ENCODE measurements around the gene NCOA5.

The NCOA5 gene

DNA sequence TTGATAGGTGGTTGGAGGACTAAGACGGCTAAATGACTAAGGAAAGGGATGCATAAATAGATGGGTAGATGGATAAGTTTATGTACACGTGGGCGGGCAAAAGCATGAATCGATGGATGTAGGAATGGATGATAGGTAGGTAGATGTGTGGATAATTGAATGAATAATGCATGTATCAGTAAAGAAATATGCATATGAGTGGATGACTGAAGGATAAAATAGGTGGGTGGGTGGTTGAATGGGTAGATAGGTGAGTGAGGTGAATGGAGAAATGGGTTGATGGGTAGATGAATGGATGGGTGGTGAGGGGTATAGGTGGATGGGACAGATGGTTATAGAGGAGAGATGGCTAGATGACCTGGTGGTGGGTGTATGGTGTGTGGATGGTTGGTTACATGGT lies 40.6 kb downstream of the NCOA5 start:
- Histone ChIP-seq H3K27me3 (ENCODE audit: control insufficient read depth in 2 of 2, insufficient read depth in 2 of 2, low read length in 2 of 2) (peaks cover 0 to 7% of the 10 kb centered on the region in 2 donors), H3K4me1 (ENCODE audit: control insufficient read depth in 2 of 2, insufficient read depth in 2 of 2, low read length in 2 of 2) (no peaks in the 10 kb centered on the region), H3K4me3 (ENCODE audit: low read length in 2 of 2) (no peak overlapping the region), H3K9ac (ENCODE audit: low read depth in 1 of 2, low read length in 2 of 2) (no peak overlapping the region), H3K27ac (ENCODE audit: low read depth in 2 of 2, low read length in 2 of 2) (no peak overlapping the region), H3K9me3 (ENCODE audit: control insufficient read depth in 2 of 2, low read length in 2 of 2) (no peaks in the 10 kb centered on the region), H3K36me3 (ENCODE audit: control insufficient read depth in 2 of 2, insufficient read depth in 2 of 2, low read length in 2 of 2) (no peaks in the 10 kb centered on the region)

DNA sequence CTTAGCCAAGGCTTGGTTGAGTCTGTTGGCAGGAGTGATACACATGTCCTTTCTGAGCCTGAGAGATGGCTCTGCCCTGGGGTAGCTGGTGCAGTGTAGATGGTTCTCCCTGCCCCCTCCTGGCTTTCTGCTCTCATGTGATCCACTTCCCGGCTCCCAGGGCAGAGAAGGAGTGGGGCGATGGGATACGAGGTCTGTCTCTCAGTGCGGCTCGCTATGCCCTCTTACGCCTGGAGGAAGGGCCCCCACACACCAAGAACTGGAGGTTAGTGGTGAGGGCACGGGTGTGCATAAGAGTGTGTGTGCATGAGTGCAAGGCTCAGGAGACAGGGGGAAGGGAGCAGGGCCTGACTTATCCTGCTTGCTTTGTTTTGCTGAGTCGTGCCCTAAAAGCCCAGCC lies 41.9 kb downstream of the NCOA5 start:
- Histone ChIP-seq H3K27me3 (ENCODE audit: control insufficient read depth in 2 of 2, insufficient read depth in 2 of 2, low read length in 2 of 2) (peaks cover 0 to 7% of the 10 kb centered on the region in 2 donors), H3K9ac (ENCODE audit: low read depth in 1 of 2, low read length in 2 of 2) (no peak overlapping the region), H3K36me3 (ENCODE audit: control insufficient read depth in 2 of 2, insufficient read depth in 2 of 2, low read length in 2 of 2) (no peaks in the 10 kb centered on the region), H3K27ac (ENCODE audit: low read depth in 2 of 2, low read length in 2 of 2) (no peak overlapping the region), H3K4me3 (ENCODE audit: low read length in 2 of 2) (no peak overlapping the region), H3K9me3 (ENCODE audit: control insufficient read depth in 2 of 2, low read length in 2 of 2) (no peaks in the 10 kb centered on the region), H3K4me1 (ENCODE audit: control insufficient read depth in 2 of 2, insufficient read depth in 2 of 2, low read length in 2 of 2) (no peaks in the 10 kb centered on the region)

DNA sequence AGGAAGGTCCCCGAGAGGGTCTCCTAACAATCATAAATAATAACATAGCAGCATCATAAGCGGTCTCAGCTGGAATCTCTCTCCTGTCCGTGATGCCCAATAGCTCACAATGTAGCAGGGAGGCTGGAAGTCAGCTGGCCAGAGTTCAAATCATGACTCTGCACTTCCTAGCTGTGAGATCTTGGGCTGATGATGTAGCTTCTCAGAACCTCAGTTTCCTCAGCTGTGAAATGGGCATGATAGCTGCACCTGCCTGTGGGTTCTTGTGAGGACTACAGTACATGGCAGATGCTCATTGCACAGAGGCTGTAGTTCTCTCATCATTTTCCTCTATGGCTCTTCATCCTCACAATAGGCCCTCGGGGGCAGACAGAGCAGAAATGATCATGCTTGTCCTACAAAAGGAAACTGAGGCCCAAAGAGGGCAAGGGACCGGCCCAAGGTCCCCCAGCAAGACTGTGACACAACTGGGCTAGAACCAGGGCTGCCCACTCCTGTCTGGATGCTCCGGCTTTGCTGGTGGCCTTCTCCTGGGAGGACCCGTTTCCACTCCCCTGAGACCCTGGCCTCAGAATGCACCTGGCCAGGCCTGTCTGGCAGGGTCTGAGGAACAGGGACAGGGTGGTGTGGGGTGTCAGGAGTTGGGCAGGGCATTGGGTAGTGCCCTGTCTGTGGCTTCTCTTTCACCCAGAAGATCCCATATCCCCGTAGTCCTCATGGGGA lies 43.0 kb downstream of the NCOA5 start:
- no peak overlapping the region for H3K27ac ChIP-seq (ENCODE audit: low read depth in 2 of 2, low read length in 2 of 2)
- no peak overlapping the region for H3K4me3 ChIP-seq (ENCODE audit: low read length in 2 of 2)
- H3K4me1 ChIP-seq (ENCODE audit: control insufficient read depth in 2 of 2, insufficient read depth in 2 of 2, low read length in 2 of 2) = no peaks in the 10 kb centered on the region
- H3K9ac ChIP-seq (ENCODE audit: low read depth in 1 of 2, low read length in 2 of 2) = no peak overlapping the region
- no peaks in the 10 kb centered on the region for H3K36me3 ChIP-seq (ENCODE audit: control insufficient read depth in 2 of 2, insufficient read depth in 2 of 2, low read length in 2 of 2)
- H3K9me3 ChIP-seq (ENCODE audit: control insufficient read depth in 2 of 2, low read length in 2 of 2) = no peaks in the 10 kb centered on the region
- H3K27me3 ChIP-seq (ENCODE audit: control insufficient read depth in 2 of 2, insufficient read depth in 2 of 2, low read length in 2 of 2) = peaks cover 0 to 7% of the 10 kb centered on the region in 2 donors

DNA sequence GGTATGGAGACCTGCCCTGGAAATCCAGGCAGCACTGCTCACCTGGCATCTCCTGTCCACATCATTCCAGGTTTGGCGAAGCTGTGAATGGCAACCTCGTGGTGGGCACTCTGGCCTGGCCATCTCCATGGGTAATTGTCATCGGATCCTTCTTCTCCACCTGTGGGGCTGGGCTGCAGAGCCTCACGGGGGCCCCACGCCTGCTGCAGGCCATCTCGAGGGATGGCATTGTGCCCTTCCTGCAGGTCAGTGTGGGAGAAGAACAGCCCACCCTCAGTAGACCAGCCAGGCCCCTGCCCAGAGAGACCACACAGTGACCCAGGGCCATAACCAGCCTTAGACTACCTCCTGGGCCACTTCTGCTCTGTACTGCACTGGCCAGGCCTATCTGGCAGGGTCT lies 44.9 kb downstream of the NCOA5 start:
- no peaks in the 10 kb centered on the region for H3K36me3 ChIP-seq (ENCODE audit: control insufficient read depth in 2 of 2, insufficient read depth in 2 of 2, low read length in 2 of 2)

DNA sequence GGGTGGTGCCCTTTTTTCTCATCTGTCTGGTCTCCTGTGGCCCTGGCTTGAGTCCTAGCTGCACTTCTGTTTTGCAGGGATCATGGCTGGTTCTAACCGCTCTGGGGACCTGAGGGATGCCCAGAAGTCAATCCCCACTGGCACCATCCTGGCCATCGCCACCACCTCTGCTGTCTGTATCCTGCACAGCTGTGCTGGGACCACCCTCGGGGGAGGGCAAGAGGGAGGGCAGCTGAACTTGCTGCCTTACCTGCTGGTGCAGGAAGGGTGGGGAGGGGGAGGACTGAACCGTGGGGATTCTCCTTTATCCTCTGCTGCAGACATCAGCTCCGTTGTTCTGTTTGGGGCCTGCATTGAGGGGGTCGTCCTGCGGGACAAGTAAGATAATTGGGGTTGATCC lies 46.2 kb downstream of the NCOA5 start:
- Histone ChIP-seq H3K36me3 (ENCODE audit: control insufficient read depth in 2 of 2, insufficient read depth in 2 of 2, low read length in 2 of 2) (no peaks in the 10 kb centered on the region), H3K4me3 (ENCODE audit: low read length in 2 of 2) (no peak overlapping the region), H3K27me3 (ENCODE audit: control insufficient read depth in 2 of 2, insufficient read depth in 2 of 2, low read length in 2 of 2) (peaks cover 0 to 4% of the 10 kb centered on the region in 2 donors), H3K4me1 (ENCODE audit: control insufficient read depth in 2 of 2, insufficient read depth in 2 of 2, low read length in 2 of 2) (no peaks in the 10 kb centered on the region), H3K9ac (ENCODE audit: low read depth in 1 of 2, low read length in 2 of 2) (no peak overlapping the region), H3K9me3 (ENCODE audit: control insufficient read depth in 2 of 2, low read length in 2 of 2) (no peaks in the 10 kb centered on the region), H3K27ac (ENCODE audit: low read depth in 2 of 2, low read length in 2 of 2) (no peak overlapping the region)

More for the DNA sequence above, 44.9 kb downstream of the NCOA5 start:
- H3K4me1 ChIP-seq (ENCODE audit: control insufficient read depth in 2 of 2, insufficient read depth in 2 of 2, low read length in 2 of 2) = no peaks in the 10 kb centered on the region
- peaks cover 0 to 7% of the 10 kb centered on the region in 2 donors for H3K27me3 ChIP-seq (ENCODE audit: control insufficient read depth in 2 of 2, insufficient read depth in 2 of 2, low read length in 2 of 2)
- H3K27ac ChIP-seq (ENCODE audit: low read depth in 2 of 2, low read length in 2 of 2) = no peak overlapping the region
- no peak overlapping the region for H3K4me3 ChIP-seq (ENCODE audit: low read length in 2 of 2)
- H3K9ac ChIP-seq (ENCODE audit: low read depth in 1 of 2, low read length in 2 of 2) = no peak overlapping the region
- no peaks in the 10 kb centered on the region for H3K9me3 ChIP-seq (ENCODE audit: control insufficient read depth in 2 of 2, low read length in 2 of 2)

DNA sequence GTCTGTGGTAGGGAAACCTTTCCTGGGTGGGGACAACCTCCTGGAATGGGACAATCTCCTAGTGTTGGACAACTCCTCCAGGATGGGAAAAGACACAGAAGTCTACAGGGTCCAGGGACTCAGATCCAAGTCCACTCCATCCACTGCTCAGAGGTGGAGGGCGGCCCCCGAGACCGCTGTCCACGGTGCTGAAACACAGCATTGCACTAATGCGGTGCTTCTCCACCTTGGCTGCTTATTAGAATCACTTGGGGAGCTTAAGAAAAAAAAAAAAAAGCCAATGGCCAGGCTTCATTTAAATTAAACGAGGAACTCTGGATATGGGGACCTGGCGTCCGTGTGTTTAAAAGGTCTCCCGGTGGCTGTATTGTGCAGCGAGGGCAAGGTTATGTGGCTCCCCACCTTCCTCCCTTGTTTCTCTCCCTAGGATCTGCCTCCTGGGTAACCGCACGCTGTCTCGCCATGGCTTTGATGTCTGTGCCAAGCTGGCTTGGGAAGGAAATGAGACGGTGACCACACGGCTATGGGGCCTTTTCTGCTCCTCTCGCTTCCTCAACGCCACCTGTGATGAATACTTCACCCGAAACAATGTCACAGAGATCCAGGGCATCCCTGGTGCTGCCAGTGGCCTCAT lies 48.7 kb downstream of the NCOA5 start:
- no peak overlapping the region for H3K9ac ChIP-seq (ENCODE audit: low read depth in 1 of 2, low read length in 2 of 2)
- H3K9me3 ChIP-seq (ENCODE audit: control insufficient read depth in 2 of 2, low read length in 2 of 2) = no peaks in the 10 kb centered on the region
- H3K4me1 ChIP-seq (ENCODE audit: control insufficient read depth in 2 of 2, insufficient read depth in 2 of 2, low read length in 2 of 2) = no peaks in the 10 kb centered on the region
- H3K27ac ChIP-seq (ENCODE audit: low read depth in 2 of 2, low read length in 2 of 2) = no peak overlapping the region
- no peak overlapping the region for H3K4me3 ChIP-seq (ENCODE audit: low read length in 2 of 2)
- no peaks in the 10 kb centered on the region for H3K36me3 ChIP-seq (ENCODE audit: control insufficient read depth in 2 of 2, insufficient read depth in 2 of 2, low read length in 2 of 2)
- no peaks in the 10 kb centered on the region for H3K27me3 ChIP-seq (ENCODE audit: control insufficient read depth in 2 of 2, insufficient read depth in 2 of 2, low read length in 2 of 2)

DNA sequence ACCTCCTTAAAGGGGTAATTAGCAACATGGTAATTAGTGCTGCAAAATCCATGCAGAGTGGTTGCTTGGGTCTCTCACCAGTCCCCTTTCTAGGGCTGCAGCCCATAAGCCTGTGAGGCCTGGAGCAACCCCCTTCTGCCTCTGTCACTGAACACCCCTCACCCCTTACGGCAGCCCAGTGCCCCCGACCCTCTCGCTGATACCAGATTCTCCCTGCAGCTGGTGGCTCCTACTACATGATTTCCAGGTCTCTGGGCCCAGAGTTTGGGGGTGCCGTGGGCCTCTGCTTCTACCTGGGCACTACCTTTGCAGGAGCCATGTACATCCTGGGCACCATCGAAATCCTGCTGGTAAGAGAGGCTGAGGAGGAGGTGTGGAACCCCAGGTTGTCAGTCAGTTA lies 52.7 kb downstream of the NCOA5 start:
- H3K4me3 ChIP-seq (ENCODE audit: low read length in 2 of 2) = no peak overlapping the region
- H3K36me3 ChIP-seq (ENCODE audit: control insufficient read depth in 2 of 2, insufficient read depth in 2 of 2, low read length in 2 of 2) = no peaks in the 10 kb centered on the region
- peaks cover 4 to 14% of the 10 kb centered on the region in 2 donors for H3K27me3 ChIP-seq (ENCODE audit: control insufficient read depth in 2 of 2, insufficient read depth in 2 of 2, low read length in 2 of 2)
- no peak overlapping the region for H3K27ac ChIP-seq (ENCODE audit: low read depth in 2 of 2, low read length in 2 of 2)
- no peaks in the 10 kb centered on the region for H3K9me3 ChIP-seq (ENCODE audit: control insufficient read depth in 2 of 2, low read length in 2 of 2)
- no peaks in the 10 kb centered on the region for H3K4me1 ChIP-seq (ENCODE audit: control insufficient read depth in 2 of 2, insufficient read depth in 2 of 2, low read length in 2 of 2)
- no peak overlapping the region for H3K9ac ChIP-seq (ENCODE audit: low read depth in 1 of 2, low read length in 2 of 2)

DNA sequence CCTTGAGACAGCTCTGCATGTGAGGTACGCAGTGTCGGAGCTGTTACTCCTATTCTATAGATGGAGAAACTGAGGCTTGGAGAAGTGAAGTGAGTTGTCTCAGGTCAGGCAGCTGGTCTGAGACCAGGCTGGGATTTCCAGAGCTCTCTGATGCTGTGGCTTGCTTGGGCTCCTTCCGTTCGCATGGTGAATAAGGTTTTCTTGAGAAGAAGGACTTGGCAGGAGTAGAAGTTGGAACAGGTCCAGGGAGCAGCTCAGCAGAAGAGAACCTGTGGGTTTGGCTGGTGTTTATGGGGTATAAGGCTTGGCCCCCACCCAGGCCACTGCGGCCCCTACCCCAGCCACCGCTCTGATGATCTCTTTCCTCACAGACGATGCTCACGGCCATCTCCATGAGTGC lies 53.4 kb downstream of the NCOA5 start:
- Histone ChIP-seq H3K9me3 (ENCODE audit: control insufficient read depth in 2 of 2, low read length in 2 of 2) (no peaks in the 10 kb centered on the region), H3K4me1 (ENCODE audit: control insufficient read depth in 2 of 2, insufficient read depth in 2 of 2, low read length in 2 of 2) (no peaks in the 10 kb centered on the region), H3K4me3 (ENCODE audit: low read length in 2 of 2) (no peak overlapping the region), H3K27me3 (ENCODE audit: control insufficient read depth in 2 of 2, insufficient read depth in 2 of 2, low read length in 2 of 2) (peaks cover 8 to 17% of the 10 kb centered on the region in 2 donors), H3K9ac (ENCODE audit: low read depth in 1 of 2, low read length in 2 of 2) (no peak overlapping the region), H3K36me3 (ENCODE audit: control insufficient read depth in 2 of 2, insufficient read depth in 2 of 2, low read length in 2 of 2) (no peaks in the 10 kb centered on the region), H3K27ac (ENCODE audit: low read depth in 2 of 2, low read length in 2 of 2) (no peak overlapping the region)

DNA sequence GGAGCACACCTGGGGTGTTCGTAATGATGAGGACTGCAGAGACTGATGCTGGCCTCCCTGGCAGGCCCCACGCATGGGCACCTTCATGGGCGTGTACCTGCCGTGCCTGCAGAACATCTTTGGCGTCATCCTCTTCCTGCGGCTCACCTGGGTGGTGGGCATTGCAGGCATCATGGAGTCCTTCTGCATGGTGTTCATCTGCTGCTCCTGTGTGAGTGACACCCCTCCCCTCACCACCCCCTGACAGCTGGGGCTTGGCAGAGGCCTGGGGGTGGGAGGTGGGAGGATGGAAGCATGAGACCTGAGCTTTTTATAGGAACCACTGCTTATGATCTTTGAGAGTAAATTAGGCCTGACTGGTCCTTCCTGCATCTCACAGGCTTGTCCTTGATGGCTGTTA lies 54.0 kb downstream of the NCOA5 start:
- no peaks in the 10 kb centered on the region for H3K4me1 ChIP-seq (ENCODE audit: control insufficient read depth in 2 of 2, insufficient read depth in 2 of 2, low read length in 2 of 2)
- H3K36me3 ChIP-seq (ENCODE audit: control insufficient read depth in 2 of 2, insufficient read depth in 2 of 2, low read length in 2 of 2) = no peaks in the 10 kb centered on the region
- H3K27ac ChIP-seq (ENCODE audit: low read depth in 2 of 2, low read length in 2 of 2) = no peak overlapping the region
- no peak overlapping the region for H3K4me3 ChIP-seq (ENCODE audit: low read length in 2 of 2)
- H3K9ac ChIP-seq (ENCODE audit: low read depth in 1 of 2, low read length in 2 of 2) = no peak overlapping the region
- H3K27me3 ChIP-seq (ENCODE audit: control insufficient read depth in 2 of 2, insufficient read depth in 2 of 2, low read length in 2 of 2) = peaks cover 15 to 23% of the 10 kb centered on the region in 2 donors
- H3K9me3 ChIP-seq (ENCODE audit: control insufficient read depth in 2 of 2, low read length in 2 of 2) = no peaks in the 10 kb centered on the region

DNA sequence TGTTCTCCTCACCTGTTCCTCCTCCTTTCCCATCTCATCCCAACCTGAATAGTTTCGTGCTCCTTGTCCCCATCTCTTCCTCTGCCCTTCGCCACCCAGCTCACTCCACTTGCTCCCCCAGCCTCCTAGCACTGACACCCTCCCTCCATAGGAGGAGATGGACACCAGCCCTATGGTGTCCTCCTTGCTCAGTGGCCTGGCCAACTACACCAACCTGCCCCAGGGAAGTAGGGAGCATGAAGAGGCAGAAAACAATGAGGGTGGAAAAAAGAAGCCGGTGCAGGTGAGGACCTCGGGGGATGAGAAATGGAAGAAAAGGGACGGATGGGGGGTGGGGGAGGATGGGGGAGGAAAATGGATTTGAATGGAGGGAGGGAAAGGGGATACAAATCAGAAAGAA lies 54.5 kb downstream of the NCOA5 start:
- no peaks in the 10 kb centered on the region for H3K4me1 ChIP-seq (ENCODE audit: control insufficient read depth in 2 of 2, insufficient read depth in 2 of 2, low read length in 2 of 2)
- H3K27ac ChIP-seq (ENCODE audit: low read depth in 2 of 2, low read length in 2 of 2) = no peak overlapping the region
- H3K9ac ChIP-seq (ENCODE audit: low read depth in 1 of 2, low read length in 2 of 2) = no peak overlapping the region
- peaks cover 16 to 23% of the 10 kb centered on the region in 2 donors for H3K27me3 ChIP-seq (ENCODE audit: control insufficient read depth in 2 of 2, insufficient read depth in 2 of 2, low read length in 2 of 2)
- H3K36me3 ChIP-seq (ENCODE audit: control insufficient read depth in 2 of 2, insufficient read depth in 2 of 2, low read length in 2 of 2) = no peaks in the 10 kb centered on the region
- no peaks in the 10 kb centered on the region for H3K9me3 ChIP-seq (ENCODE audit: control insufficient read depth in 2 of 2, low read length in 2 of 2)
- no peak overlapping the region for H3K4me3 ChIP-seq (ENCODE audit: low read length in 2 of 2)

Data from mucosa of rectum (tissue), 2 donors.